Measurements from ENCODE around the gene MYO7B. TPM values are rescaled to one million over a fixed set of nuclear protein-coding genes. Genes with fewer than 3 reads are reported as not detected.

The MYO7B gene
- polyA plus RNA-seq, 2 of the 4 experiments (the other 2 are of a cell fraction), result 0.04 to 0.09 TPM

GRCh38 chr2:127614731-127615130 lies 79.2 kb downstream of the MYO7B start:
- FAIRE-seq (no peak), ATAC-seq (no peak), DNase-seq (ENCODE audit: low read depth in 1 of 2, low spot score in 1 of 2) (no peak)
- Histone ChIP-seq H3K4me3 (no peak overlapping the region), H3K4me2 (no peak overlapping the region), H3K27ac (no peak overlapping the region), H3K4me1 (no peaks in the 10 kb centered on the region), H3K9me3 (peaks cover 33% of the 10 kb centered on the region)
- ChIA-PET POLR2A (no interaction called here), CTCF (interaction anchor here (1.0 to 1.3 kb wide), 3 partner anchors 10 to 35 kb away, joined by 3 to 7 read pairs (median 3); no protein-coding TSS in a partner anchor)
- 9% methylated on average over 2 of the region's 3 CpGs for WGBS (ENCODE audit: missing lambda C conversion rate)
- no peak for TF ChIP-seq E2F6 (IDR thresholded peaks at IDR 0.05; ENCODE audit: borderline replicate concordance, low read depth)
- TF ChIP-seq ZSCAN20 (CRISPR knock-in tag; IDR thresholded peaks at IDR 0.05), result no peak

GRCh38 chr2:127615511-127616166 lies 80.2 kb downstream of the MYO7B start:
- CTCF ChIA-PET, result interaction anchor here (1.0 to 1.8 kb wide), 3 partner anchors 11 to 25 kb away, joined by 3 to 5 read pairs (median 3); no protein-coding TSS in a partner anchor
- POLR2A ChIA-PET, result no interaction called here
- TF ChIP-seq MAX (IDR thresholded peaks at IDR 0.05) (no peak), JUNB (IDR thresholded peaks at IDR 0.05) (no peak), CEBPB (IDR thresholded peaks at IDR 0.05) (no peak), FOXS1 (CRISPR knock-in tag; IDR thresholded peaks at IDR 0.05) (no peak), TFCP2L1 (CRISPR knock-in tag; IDR thresholded peaks at IDR 0.05) (no peak), PBX3 (IDR thresholded peaks at IDR 0.05) (no peak), HOXB5 (CRISPR knock-in tag; IDR thresholded peaks at IDR 0.05) (no peak), RFX5 (IDR thresholded peaks at IDR 0.05) (no peak), RARB (CRISPR knock-in tag; IDR thresholded peaks at IDR 0.05) (no peak), RAD21 (conservative IDR thresholded peaks at IDR 0.05 in 1 of 2, IDR thresholded peaks at IDR 0.05 in 1 of 2) (no peak), CHD2 (IDR thresholded peaks at IDR 0.05; ENCODE audit: low read length, partially characterized antibody) (no peak), EP300 (IDR thresholded peaks at IDR 0.05) (no peak), ELK1 (IDR thresholded peaks at IDR 0.05; ENCODE audit: low read depth, low read length) (no peak), NPAS2 (CRISPR knock-in tag; IDR thresholded peaks at IDR 0.05; ENCODE audit: borderline replicate concordance) (no peak), HDAC2 (IDR thresholded peaks at IDR 0.05) (no peak), NR3C1 (IDR thresholded peaks at IDR 0.05) (no peak), JUN (IDR thresholded peaks at IDR 0.05) (no peak)
- H3K4me3 ChIP-seq, result no peak overlapping the region
- DNase-seq (ENCODE audit: low read depth in 1 of 2, low spot score in 1 of 2), result no peak
- H3K27ac ChIP-seq, result no peak overlapping the region
- ATAC-seq, result no peak
- H3K4me1 ChIP-seq, result no peaks in the 10 kb centered on the region
- 71% methylated on average over 18 of the region's 18 CpGs for WGBS (ENCODE audit: missing lambda C conversion rate)
- peaks cover 33% of the 10 kb centered on the region for H3K9me3 ChIP-seq
- FAIRE-seq, result no peak
- H3K4me2 ChIP-seq, result no peak overlapping the region

- CTCF ChIA-PET, result no interaction called here
- 33% methylated on average over 5 of the region's 7 CpGs for WGBS (ENCODE audit: missing lambda C conversion rate)
- ATAC-seq, result no peak
Observed at GRCh38 chr2:127618551-127619202, 83.2 kb downstream of the MYO7B start.

More at GRCh38 chr2:127618551-127619202, 83.2 kb downstream of the MYO7B start:
- peaks cover 2% of the 10 kb centered on the region; the same call in 2 of the 3 replicates for H3K4me1 ChIP-seq
- FAIRE-seq (no peak), DNase-seq (ENCODE audit: low read depth in 1 of 2, low spot score in 1 of 2) (no peak)
- POLR2A ChIA-PET, result no interaction called here
- H3K4me2 ChIP-seq, result no peak overlapping the region
- TF ChIP-seq GATA3 (IDR thresholded peaks at IDR 0.05; ENCODE audit: borderline replicate concordance) (no peak), FOSB (CRISPR knock-in tag; IDR thresholded peaks at IDR 0.05) (no peak), EP300 (IDR thresholded peaks at IDR 0.05) (no peak), ELK1 (IDR thresholded peaks at IDR 0.05; ENCODE audit: low read depth, low read length) (no peak)
- H3K27ac ChIP-seq, result no peak overlapping the region
- H3K9me3 ChIP-seq, result peaks cover 8% of the 10 kb centered on the region
- no peak overlapping the region for H3K4me3 ChIP-seq

Data from A549 (cell line).